Measurements from ENCODE around the gene CCR4. TPM values are rescaled to one million over a fixed set of nuclear protein-coding genes. Genes with fewer than 3 reads are reported as not detected.

The CCR4 gene
- total RNA-seq, 1 donor from 2014 or later = 0.49 TPM

- Histone ChIP-seq H3K4me3 (no peak overlapping the region), H3K27ac (no peak overlapping the region), H3K36me3 (no peaks in the 10 kb centered on the region), H3K27me3 (no peaks in the 10 kb centered on the region), H3K9me3 (no peaks in the 10 kb centered on the region), H3K4me1 (no peaks in the 10 kb centered on the region)
- TF ChIP-seq POLR2A (IDR thresholded peaks at IDR 0.05) (no peak), CTCF (IDR thresholded peaks at IDR 0.05) (no peak), POLR2AphosphoS5 (IDR thresholded peaks at IDR 0.05; ENCODE audit: insufficient read depth in 1 of 2, low read depth in 1 of 2) (no peak)
- DNase-seq (ENCODE audit: extremely low spot score in 2 of 2) = peak in 1 of 2 donors; percentile 40
- intact Hi-C loops (cut with DNase I) = no loop called here
These were observed 1.1 kb downstream of the CCR4 start for GRCh38 chr3:32952369-32953077.

GRCh38 chr3:32954506-32954905 is 3.1 kb downstream of the CCR4 start:
- DNase-seq (ENCODE audit: extremely low spot score in 2 of 2) = no peak
- Histone ChIP-seq H3K36me3 (no peaks in the 10 kb centered on the region), H3K27ac (no peak overlapping the region), H3K9me3 (no peaks in the 10 kb centered on the region), H3K27me3 (no peaks in the 10 kb centered on the region), H3K4me3 (no peak overlapping the region), H3K4me1 (no peaks in the 10 kb centered on the region)
- TF ChIP-seq CTCF (IDR thresholded peaks at IDR 0.05) (no peak), POLR2A (IDR thresholded peaks at IDR 0.05) (no peak), POLR2AphosphoS5 (IDR thresholded peaks at IDR 0.05; ENCODE audit: insufficient read depth in 1 of 2, low read depth in 1 of 2) (no peak)
- intact Hi-C loops (cut with DNase I) = no loop called here

- TF ChIP-seq POLR2AphosphoS5 (IDR thresholded peaks at IDR 0.05; ENCODE audit: insufficient read depth in 1 of 2, low read depth in 1 of 2) (no peak), POLR2A (IDR thresholded peaks at IDR 0.05) (no peak), CTCF (IDR thresholded peaks at IDR 0.05) (no peak)
- Histone ChIP-seq H3K4me3 (no peak overlapping the region), H3K4me1 (no peaks in the 10 kb centered on the region), H3K27me3 (no peaks in the 10 kb centered on the region), H3K36me3 (no peaks in the 10 kb centered on the region), H3K9me3 (no peaks in the 10 kb centered on the region), H3K27ac (no peak overlapping the region)
- no peak for DNase-seq (ENCODE audit: extremely low spot score in 2 of 2)
- intact Hi-C loops (cut with DNase I) = no loop called here
These were observed 5.5 kb downstream of the CCR4 start for GRCh38 chr3:32956750-32957570.

- no peaks in the 10 kb centered on the region for H3K36me3 ChIP-seq
- no peaks in the 10 kb centered on the region for H3K4me1 ChIP-seq
- intact Hi-C loops (cut with DNase I) = no loop called here
- DNase-seq (ENCODE audit: extremely low spot score in 2 of 2) = no peak
- H3K9me3 ChIP-seq = no peaks in the 10 kb centered on the region
- no peaks in the 10 kb centered on the region for H3K27me3 ChIP-seq
- H3K27ac ChIP-seq = no peak overlapping the region
- TF ChIP-seq CTCF (IDR thresholded peaks at IDR 0.05) (no peak), POLR2A (IDR thresholded peaks at IDR 0.05) (no peak), POLR2AphosphoS5 (IDR thresholded peaks at IDR 0.05; ENCODE audit: insufficient read depth in 1 of 2, low read depth in 1 of 2) (no peak)
- H3K4me3 ChIP-seq = no peak overlapping the region
These were observed 7.1 kb downstream of the CCR4 start for GRCh38 chr3:32958509-32958908.

GRCh38 chr3:32959371-32959770 is 7.9 kb downstream of the CCR4 start:
- DNase-seq (ENCODE audit: extremely low spot score in 2 of 2) = peak; percentile 52 to 64
- H3K4me3 ChIP-seq = no peak overlapping the region
- intact Hi-C loops (cut with DNase I) = no loop called here

More at GRCh38 chr3:32959371-32959770, 7.9 kb downstream of the CCR4 start:
- Histone ChIP-seq H3K4me1 (no peaks in the 10 kb centered on the region), H3K9me3 (no peaks in the 10 kb centered on the region), H3K27me3 (no peaks in the 10 kb centered on the region), H3K36me3 (no peaks in the 10 kb centered on the region), H3K27ac (no peak overlapping the region)
- TF ChIP-seq POLR2A (IDR thresholded peaks at IDR 0.05) = no peak
- TF ChIP-seq CTCF (IDR thresholded peaks at IDR 0.05) = no peak
- TF ChIP-seq POLR2AphosphoS5 (IDR thresholded peaks at IDR 0.05; ENCODE audit: insufficient read depth in 1 of 2, low read depth in 1 of 2) = no peak
